Retina (tissue), 1 donor: ENCODE results near the gene INCENP.

Source experiments
- DNase-seq: peaks from one replicate; pipeline ENCODE4 v3.0.0-alpha.2; 2016

The INCENP gene

GRCh38 chr11:62124186-62125113, 639 bp downstream of the INCENP start:
- no peak for DNase-seq

DNA sequence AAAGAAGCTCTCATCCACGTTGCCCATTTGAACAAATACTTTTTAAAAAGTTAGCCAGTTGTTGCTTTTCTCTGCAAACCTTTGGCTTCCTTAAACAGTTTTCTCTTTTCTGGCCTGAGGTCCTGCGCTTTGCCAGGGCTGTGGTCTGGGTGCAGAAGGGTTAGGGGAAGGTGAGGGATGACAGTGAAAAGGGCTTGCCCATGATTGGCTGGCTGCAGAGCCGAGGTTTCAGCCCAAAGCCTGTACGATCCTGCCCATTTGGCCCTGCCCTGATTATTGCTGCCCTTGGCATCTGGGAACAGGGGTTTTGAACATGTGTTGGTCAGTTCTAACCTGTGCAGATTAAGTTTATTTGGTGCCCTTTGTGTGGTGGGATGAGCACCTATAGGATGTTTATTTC, 1.5 kb downstream of the INCENP start:
- DNase-seq = no peak

- no peak for DNase-seq
These were observed 2.1 kb downstream of the INCENP start for GRCh38 chr11:62125881-62126280.

DNA sequence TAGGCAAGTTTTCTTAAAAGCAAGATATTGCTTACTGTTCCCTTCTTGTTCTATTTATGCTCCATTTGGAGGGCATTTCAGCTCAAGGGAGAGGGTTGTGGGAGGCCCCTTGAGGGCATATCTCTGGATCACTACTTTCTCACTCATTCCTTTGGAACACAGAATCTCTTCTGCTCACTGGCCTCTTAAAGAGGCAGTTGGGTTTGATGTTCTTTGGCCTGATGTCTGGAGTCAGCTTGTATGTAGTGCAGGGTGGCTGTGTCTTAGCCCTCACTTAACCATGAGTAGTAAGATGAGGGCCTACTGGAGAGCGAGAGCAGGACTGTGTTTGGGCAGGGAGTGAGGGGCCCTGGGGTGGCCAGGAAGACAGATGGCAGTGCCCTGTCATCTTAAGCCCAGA, 3.6 kb downstream of the INCENP start:
- no peak for DNase-seq

- no peak for DNase-seq
These were observed 4.3 kb downstream of the INCENP start for GRCh38 chr11:62127941-62128770.

DNA sequence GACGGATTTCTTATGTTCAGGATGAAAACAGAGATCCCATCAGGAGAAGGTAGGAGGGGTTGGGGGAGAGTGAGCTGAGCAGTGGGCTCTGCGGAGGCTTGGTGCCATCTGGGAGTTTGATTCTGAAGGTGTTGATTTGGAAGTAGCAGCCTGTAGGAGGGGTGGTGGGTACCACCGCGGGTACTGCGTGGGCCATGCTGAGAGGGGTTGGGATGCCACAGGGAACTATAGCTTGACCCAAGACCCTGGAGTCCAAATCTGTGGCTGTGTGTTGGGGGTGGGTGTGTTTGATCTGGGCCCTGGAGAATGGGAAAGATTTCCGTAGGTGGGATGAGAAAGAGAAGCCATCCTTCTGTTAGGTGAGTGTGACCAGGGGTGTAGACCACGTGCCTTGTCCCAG, 5.0 kb downstream of the INCENP start:
- DNase-seq = no peak

- no peak for DNase-seq
These were observed 5.9 kb downstream of the INCENP start for GRCh38 chr11:62129590-62130282.

- DNase-seq = no peak
These were observed 6.7 kb downstream of the INCENP start for GRCh38 chr11:62130283-62131169.

- DNase-seq = no peak
These were observed 7.3 kb downstream of the INCENP start for GRCh38 chr11:62131170-62131464.

- no peak for DNase-seq
These were observed 8.4 kb downstream of the INCENP start for GRCh38 chr11:62132191-62132590.

DNA sequence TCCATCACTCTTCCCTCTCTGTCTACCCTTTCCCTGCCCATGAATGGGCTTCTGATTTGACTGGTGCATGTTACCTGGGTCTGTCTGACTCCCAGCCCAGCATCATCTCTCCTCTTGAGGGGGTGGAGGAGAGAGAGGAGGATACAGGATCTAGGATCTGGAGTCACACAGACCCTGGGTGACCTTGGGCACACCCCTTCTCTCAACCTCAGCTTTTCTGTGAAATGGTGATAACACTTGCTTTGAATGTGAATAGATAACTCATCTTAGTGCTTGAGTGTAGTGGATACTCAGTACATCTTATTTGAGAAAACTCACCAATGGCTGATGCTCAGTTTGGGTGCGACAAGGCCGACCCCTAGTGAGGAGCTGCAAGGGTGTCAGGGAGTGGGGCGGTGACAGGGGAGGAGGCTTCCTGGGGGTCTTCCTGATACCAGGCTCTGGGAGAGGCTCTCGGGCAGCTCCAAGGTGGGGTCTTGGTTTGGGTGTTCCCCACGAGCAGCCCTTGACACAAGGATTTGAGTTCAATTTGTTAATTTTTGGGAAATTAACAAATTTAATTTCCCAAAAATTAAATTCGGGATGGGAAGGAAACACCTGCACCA, 9.0 kb downstream of the INCENP start:
- no peak for DNase-seq

- DNase-seq = no peak
These were observed 9.7 kb downstream of the INCENP start for GRCh38 chr11:62133328-62134065.

- no peak for DNase-seq
These were observed 13.6 kb downstream of the INCENP start for GRCh38 chr11:62137276-62137861.

GRCh38 chr11:62137881-62138629, 14.2 kb downstream of the INCENP start:
- DNase-seq = no peak

DNA sequence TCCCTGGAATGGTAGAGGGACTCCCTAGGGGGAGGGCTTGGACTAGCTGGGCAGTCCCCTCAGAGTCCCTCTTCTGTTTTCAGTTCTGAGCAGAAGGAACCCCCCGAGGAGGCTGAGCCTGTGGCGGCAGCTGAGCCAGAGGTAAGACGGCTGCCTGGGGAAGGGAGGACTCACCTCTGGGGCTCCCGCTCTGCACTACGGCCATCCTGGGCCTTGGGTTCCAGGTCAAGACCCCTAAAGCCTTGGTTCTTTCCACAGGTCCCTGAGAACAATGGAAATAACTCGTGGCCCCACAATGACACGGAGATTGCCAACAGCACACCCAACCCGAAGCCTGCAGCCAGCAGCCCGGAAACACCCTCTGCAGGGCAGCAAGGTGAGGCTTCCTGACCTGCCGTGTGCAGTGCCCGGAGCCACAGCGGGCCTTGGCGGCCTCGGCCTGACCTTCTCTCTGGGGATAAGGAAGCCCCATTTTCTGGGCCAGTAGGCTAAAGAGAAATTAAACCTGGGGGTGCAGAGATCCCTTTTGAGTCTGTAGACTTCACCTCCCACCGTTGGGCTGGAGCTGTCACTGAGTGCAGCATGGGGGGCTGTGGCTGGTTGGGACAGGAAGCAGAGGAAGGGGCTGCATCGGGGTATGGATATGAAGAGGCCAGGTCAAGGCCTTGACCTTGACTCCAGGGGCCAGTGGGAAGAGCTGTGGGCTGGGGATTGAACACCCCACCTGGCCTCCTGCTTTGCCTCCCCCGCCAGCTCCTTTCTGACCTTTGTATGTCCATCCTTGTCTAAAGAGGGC, 15.0 kb downstream of the INCENP start:
- no peak for DNase-seq

DNA sequence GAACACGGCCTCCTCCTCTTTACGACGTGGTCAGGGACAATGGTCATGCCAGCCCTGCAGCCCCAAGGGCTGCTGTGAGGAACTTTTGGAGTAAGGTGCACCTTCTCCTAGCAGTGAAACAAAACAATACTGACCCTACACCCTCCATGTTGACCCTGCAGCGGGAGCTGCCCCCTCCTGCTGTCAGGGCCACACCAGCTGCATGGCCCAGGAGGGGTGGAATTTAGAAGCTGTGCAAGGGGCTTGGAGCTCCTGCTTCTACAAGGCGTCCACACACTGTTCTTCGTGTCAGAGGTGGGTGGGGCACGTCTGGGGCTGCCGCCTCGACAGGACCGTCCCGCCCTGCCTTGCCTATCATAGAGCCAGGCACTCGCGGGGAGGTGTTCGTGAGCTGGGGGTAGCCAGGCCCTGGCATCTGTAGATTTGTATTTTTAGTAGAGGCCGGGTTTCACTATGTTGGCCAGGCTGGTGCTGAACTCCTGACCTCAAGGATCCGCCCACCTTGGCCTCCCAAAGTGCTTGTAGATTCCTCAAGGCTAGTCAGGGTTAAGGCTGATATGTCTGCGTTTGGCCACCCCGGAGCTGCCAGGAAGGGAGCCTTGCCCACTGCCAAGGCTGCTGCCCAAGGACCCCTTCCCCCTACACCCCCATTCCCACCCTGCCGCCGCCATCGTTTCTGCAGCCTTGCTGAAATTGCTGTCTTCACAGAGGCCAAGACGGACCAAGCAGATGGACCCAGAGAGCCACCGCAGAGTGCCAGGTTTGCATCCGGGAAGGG, 15.9 kb downstream of the INCENP start:
- no peak for DNase-seq

DNA sequence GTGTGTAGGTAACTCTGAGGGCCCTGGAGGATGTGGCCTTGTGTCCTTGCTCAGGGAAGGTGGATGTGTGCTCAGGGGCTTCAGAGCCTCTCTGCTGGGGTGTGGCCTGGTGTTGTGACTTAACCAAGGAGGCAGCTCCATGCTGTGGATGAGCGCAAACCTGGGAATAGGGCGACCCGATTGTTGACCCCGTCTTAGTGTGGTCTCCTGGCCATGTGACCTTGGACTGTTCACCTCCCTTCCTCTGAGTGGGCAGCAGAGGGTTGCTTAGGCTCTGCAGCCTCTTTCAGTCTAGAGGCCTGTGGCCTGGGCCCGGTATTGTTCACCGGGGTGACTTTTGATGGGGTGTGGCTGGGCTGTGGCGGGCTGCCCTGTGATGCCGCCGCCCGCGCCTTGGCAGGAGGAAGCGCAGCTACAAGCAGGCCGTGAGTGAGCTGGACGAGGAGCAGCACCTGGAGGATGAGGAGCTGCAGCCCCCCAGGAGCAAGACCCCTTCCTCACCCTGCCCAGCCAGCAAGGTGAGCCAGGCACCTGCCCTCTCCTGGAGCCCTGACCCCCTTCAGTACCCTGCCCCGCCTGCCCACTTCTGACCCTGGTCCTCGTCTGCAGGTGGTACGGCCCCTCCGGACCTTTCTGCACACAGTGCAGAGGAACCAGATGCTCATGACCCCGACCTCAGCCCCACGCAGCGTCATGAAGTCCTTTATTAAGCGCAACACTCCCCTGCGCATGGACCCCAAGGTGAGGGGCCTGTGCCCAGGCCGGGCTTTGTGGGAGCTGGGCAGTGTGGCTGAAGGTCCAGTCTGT, 16.7 kb downstream of the INCENP start:
- DNase-seq = no peak
